ENCODE results near the gene AGAP1. TPM values are rescaled to one million over a fixed set of nuclear protein-coding genes. Genes with fewer than 3 reads are reported as not detected.

AGAP1 gene
- total RNA-seq, 2 experiments from 2014 or later: 1.6 to 2.4 TPM

- ChIA-PET CTCF (no interaction called here), POLR2A (no interaction called here)
Observed at GRCh38 chr2:235562065-235562747, 68.4 kb downstream of the AGAP1 start.

GRCh38 chr2:235563056-235563910 is 69.4 kb downstream of the AGAP1 start:
- ChIA-PET CTCF (no interaction called here), POLR2A (no interaction called here)

GRCh38 chr2:235564066-235564465 is 70.2 kb downstream of the AGAP1 start:
- ChIA-PET CTCF (no interaction called here), POLR2A (no interaction called here)

- ChIA-PET CTCF (no interaction called here), POLR2A (no interaction called here)
Observed at GRCh38 chr2:235564884-235565530, 71.2 kb downstream of the AGAP1 start.

GRCh38 chr2:235566415-235566814 is 72.6 kb downstream of the AGAP1 start:
- ChIA-PET CTCF (no interaction called here), POLR2A (no interaction called here)

GRCh38 chr2:235566931-235567495 is 73.2 kb downstream of the AGAP1 start:
- CTCF ChIA-PET: no interaction called here
- POLR2A ChIA-PET: no interaction called here

GRCh38 chr2:235567842-235568241 is 74.0 kb downstream of the AGAP1 start:
- CTCF ChIA-PET: no interaction called here

GRCh38 chr2:235568431-235568830 is 74.6 kb downstream of the AGAP1 start:
- ChIA-PET CTCF (no interaction called here), POLR2A (no interaction called here)

More at GRCh38 chr2:235567842-235568241, 74.0 kb downstream of the AGAP1 start:
- POLR2A ChIA-PET: no interaction called here

- ChIA-PET CTCF (no interaction called here), POLR2A (no interaction called here)
Observed at GRCh38 chr2:235569837-235570236, 76.0 kb downstream of the AGAP1 start.

- ChIA-PET POLR2A (no interaction called here), CTCF (no interaction called here)
Observed at GRCh38 chr2:235570256-235570655, 76.4 kb downstream of the AGAP1 start.

GRCh38 chr2:235570966-235571692 is 77.3 kb downstream of the AGAP1 start:
- POLR2A ChIA-PET: no interaction called here
- CTCF ChIA-PET: no interaction called here

GRCh38 chr2:235572592-235572991 is 78.7 kb downstream of the AGAP1 start:
- ChIA-PET POLR2A (interaction anchor here (0.6 kb wide), 1 partner anchor 449 kb away, joined by 4 read pairs; no protein-coding TSS in a partner anchor), CTCF (interaction anchor here (1.4 kb wide), 1 partner anchor 21 kb away, joined by 4 read pairs; no protein-coding TSS in a partner anchor)

GRCh38 chr2:235573331-235574221 is 79.7 kb downstream of the AGAP1 start:
- CTCF ChIA-PET: interaction anchor here (1.4 kb wide), 1 partner anchor 20 kb away, joined by 4 read pairs; no protein-coding TSS in a partner anchor
- POLR2A ChIA-PET: interaction anchor here (0.6 kb wide), 1 partner anchor 450 kb away, joined by 4 read pairs; no protein-coding TSS in a partner anchor

- ChIA-PET CTCF (no interaction called here), POLR2A (no interaction called here)
Observed at GRCh38 chr2:235575431-235575830, 81.6 kb downstream of the AGAP1 start.

GRCh38 chr2:235575904-235576303 is 82.1 kb downstream of the AGAP1 start:
- CTCF ChIA-PET: no interaction called here

GRCh38 chr2:235576337-235576910 is 82.6 kb downstream of the AGAP1 start:
- CTCF ChIA-PET: no interaction called here
- POLR2A ChIA-PET: no interaction called here

More at GRCh38 chr2:235575904-235576303, 82.1 kb downstream of the AGAP1 start:
- POLR2A ChIA-PET: no interaction called here

GRCh38 chr2:235577404-235578330 is 83.8 kb downstream of the AGAP1 start:
- POLR2A ChIA-PET: no interaction called here
- CTCF ChIA-PET: no interaction called here
